Bronchial epithelial cell (primary cell): Measurements from ENCODE around the gene FHIT. TPM values are rescaled to one million over a fixed set of nuclear protein-coding genes. Genes with fewer than 3 reads are reported as not detected.

ENCODE experiments used
- DNase-seq: peaks from one replicate; pipeline ENCODE4 v3.0.0-alpha.2; 2010; ENCODE audit warnings: low read depth
- FAIRE-seq: peaks from 2 replicates; lab custom pipeline; 2011; peaks lifted over from hg19 to GRCh38; lab: Jason Lieb, UNC
- H3K27me3 ChIP-seq: 2 replicates; pipeline ENCODE4 v1.5.1; 2011; ENCODE audit warnings: low read length; ENCODE audit not compliant: control insufficient read depth, insufficient read depth
- H3K36me3 ChIP-seq: 2 replicates; pipeline ENCODE4 v1.5.1; 2011; ENCODE audit warnings: low read length; ENCODE audit not compliant: control insufficient read depth, insufficient read depth
- H3K4me3 ChIP-seq: 2 replicates; pipeline ENCODE4 v1.5.1; 2011; ENCODE audit warnings: mild to moderate bottlenecking, low read depth, low read length, control low read depth
- total RNA-seq: library from RNA; depleted of rRNA; stranded (reverse); fragments of >200 nt; gene quantifications from 2 replicates; pipeline ENCODE4 v1.2.1, GENCODE V29; 2014
- TF ChIP-seq, protein P1 (sequence below): IDR thresholded peaks from 2 replicates; pipeline ENCODE4 v1.5.1; 2011; ENCODE audit warnings: mild to moderate bottlenecking, moderate library complexity, low read length, control low read depth, inconsistent platforms; ENCODE audit not compliant: insufficient read depth, severe bottlenecking

FHIT gene
- total RNA-seq, 1 donor from 2014 or later, result 1.6 TPM

- DNase-seq (no peak), FAIRE-seq (no peak)
- TF ChIP-seq, protein P1, sequence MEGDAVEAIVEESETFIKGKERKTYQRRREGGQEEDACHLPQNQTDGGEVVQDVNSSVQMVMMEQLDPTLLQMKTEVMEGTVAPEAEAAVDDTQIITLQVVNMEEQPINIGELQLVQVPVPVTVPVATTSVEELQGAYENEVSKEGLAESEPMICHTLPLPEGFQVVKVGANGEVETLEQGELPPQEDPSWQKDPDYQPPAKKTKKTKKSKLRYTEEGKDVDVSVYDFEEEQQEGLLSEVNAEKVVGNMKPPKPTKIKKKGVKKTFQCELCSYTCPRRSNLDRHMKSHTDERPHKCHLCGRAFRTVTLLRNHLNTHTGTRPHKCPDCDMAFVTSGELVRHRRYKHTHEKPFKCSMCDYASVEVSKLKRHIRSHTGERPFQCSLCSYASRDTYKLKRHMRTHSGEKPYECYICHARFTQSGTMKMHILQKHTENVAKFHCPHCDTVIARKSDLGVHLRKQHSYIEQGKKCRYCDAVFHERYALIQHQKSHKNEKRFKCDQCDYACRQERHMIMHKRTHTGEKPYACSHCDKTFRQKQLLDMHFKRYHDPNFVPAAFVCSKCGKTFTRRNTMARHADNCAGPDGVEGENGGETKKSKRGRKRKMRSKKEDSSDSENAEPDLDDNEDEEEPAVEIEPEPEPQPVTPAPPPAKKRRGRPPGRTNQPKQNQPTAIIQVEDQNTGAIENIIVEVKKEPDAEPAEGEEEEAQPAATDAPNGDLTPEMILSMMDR, result no peak
- no peaks in the 10 kb centered on the region for H3K36me3 ChIP-seq
- H3K4me3 ChIP-seq, result no peak overlapping the region
- H3K27me3 ChIP-seq, result no peaks in the 10 kb centered on the region
These were observed 1223.9 kb downstream of the FHIT start for GRCh38 chr3:60027335-60027734.

DNA sequence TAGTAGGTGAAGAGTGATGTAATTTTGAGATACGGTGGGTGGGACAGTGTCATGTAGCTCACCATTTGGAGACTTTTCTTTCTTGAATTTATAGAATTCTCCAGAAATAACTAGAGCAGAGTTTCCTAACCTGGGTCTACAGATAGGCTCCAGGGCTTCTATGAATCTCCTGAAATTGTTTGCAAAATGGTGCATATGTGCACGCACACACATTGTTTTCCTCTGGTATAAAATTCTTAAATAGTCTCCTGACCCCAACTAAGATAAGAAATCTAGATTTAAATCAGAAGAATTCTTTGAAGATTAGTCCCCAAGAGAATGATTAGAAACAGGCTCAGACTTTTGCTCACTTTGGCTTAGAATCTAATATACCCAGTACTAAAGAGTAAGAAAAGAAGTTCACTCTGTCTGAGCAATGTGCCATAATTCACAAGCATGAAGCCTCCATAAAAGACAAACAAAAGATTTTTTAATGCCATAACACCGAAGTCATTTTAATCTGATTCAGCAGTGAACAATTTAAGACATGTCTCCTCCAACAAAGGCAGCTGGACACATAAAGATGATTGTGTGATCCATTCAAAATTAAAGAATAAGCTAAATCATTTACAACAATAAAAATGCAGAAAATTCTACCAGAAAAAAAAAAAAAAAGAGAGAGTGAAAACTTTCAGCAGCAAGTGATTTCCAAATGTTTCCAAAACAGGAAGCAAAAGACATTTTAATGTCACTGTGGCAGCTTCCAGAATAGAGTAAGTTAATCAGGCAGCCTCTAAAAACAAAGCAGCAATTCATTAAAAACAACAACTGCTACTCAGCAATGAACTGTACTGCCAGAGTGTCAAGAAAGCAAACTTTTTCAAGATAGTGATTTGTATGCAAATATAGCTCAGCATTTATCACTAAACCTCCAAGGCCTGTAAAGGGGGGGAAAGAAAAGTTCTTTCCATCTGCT is 1225.9 kb downstream of the FHIT start:
- no peaks in the 10 kb centered on the region for H3K36me3 ChIP-seq
- FAIRE-seq (no peak), DNase-seq (peak; percentile 4)
- TF ChIP-seq, protein P1, result no peak
- H3K27me3 ChIP-seq, result no peaks in the 10 kb centered on the region
- no peak overlapping the region for H3K4me3 ChIP-seq

DNA sequence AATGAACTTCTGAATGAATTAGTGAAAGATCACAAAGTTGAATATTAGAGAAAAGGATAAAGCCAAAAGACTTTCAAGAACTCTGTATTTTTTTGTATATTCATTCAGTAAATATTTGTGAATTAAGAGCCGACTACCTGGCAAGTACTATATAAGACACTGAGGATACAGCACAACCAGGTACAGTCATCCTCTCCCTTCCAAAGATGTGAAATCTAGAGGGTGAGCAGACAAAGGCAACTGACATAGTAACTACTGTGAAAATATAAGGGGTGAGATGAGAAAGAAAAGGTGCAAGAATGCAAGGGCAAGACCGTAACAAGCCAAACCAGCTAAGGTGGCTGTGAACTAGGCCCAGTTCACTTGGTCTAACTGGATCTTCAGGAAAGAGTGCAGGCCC is 1226.9 kb downstream of the FHIT start:
- Histone ChIP-seq H3K27me3 (no peaks in the 10 kb centered on the region), H3K36me3 (no peaks in the 10 kb centered on the region), H3K4me3 (no peak overlapping the region)
- TF ChIP-seq, protein P1, result no peak
- no peak for FAIRE-seq
- no peak for DNase-seq

GRCh38 chr3:60023189-60023588 is 1228.1 kb downstream of the FHIT start:
- DNase-seq (no peak), FAIRE-seq (no peak)
- H3K4me3 ChIP-seq, result no peak overlapping the region
- TF ChIP-seq, protein P1, result no peak
- no peaks in the 10 kb centered on the region for H3K27me3 ChIP-seq
- H3K36me3 ChIP-seq, result no peaks in the 10 kb centered on the region

DNA sequence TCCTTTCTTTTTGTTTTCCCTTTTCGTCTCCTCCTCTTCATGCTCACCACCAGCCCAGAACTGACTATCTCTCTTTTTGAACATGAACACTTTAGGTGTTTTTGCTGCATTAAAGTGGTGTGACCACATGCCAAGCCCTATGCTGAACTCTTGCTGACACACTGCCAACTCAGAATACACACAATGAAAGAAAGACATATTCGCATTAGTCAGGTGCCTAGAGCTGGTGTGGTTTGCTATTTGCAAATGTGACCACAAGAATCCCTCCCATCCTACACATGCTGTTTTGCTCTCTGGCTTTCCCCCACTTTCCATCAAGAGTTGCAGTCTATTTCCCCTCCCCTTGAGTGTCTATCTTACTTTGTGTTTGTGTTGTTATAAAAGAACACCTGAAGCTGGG is 1233.6 kb downstream of the FHIT start:
- peak; percentile 50 for FAIRE-seq
- TF ChIP-seq, protein P1, result no peak
- DNase-seq, result peak; percentile 68
- H3K4me3 ChIP-seq, result no peak overlapping the region
- no peaks in the 10 kb centered on the region for H3K36me3 ChIP-seq
- no peaks in the 10 kb centered on the region for H3K27me3 ChIP-seq
